Liver (tissue), 9 donors: ENCODE results near the gene TM9SF1. TPM values are rescaled to one million over a fixed set of nuclear protein-coding genes. Genes with fewer than 3 reads are reported as not detected.

ENCODE experiments used
- DNase-seq: peaks from one replicate; pipeline ENCODE4 v3.0.0-alpha.2; 2017; ENCODE audit warnings: low spot score
- H3K27ac ChIP-seq, 2 donors: one replicate each; pipeline ENCODE4 v1.7.0; 2013; ENCODE audit warnings: inconsistent platforms in 2 of 2, low read length in 2 of 2, control low read depth in 1 of 2, low read depth in 1 of 2, mild to moderate bottlenecking in 1 of 2
- H3K27me3 ChIP-seq, 4 donors: one replicate each; pipeline versions ENCODE4 v1.6.1 to v1.7.0; 2013; ENCODE audit warnings: low read length in 3 of 4, inconsistent platforms in 1 of 4, mild to moderate bottlenecking in 1 of 4, moderate library complexity in 1 of 4; ENCODE audit not compliant: control insufficient read depth in 4 of 4, insufficient read depth in 4 of 4
- H3K36me3 ChIP-seq, 4 donors: one replicate each; pipeline versions ENCODE4 v1.6.1 to v1.7.0; 2013; ENCODE audit warnings: low read length in 3 of 4, mild to moderate bottlenecking in 3 of 4, low read depth in 1 of 4, moderate library complexity in 1 of 4; ENCODE audit not compliant: control insufficient read depth in 4 of 4, insufficient read depth in 3 of 4
- H3K4me1 ChIP-seq, 4 donors: one replicate each; pipeline versions ENCODE4 v1.6.1 to v1.7.0; 2013; ENCODE audit warnings: low read length in 3 of 4, mild to moderate bottlenecking in 3 of 4, moderate library complexity in 1 of 4; ENCODE audit not compliant: control insufficient read depth in 4 of 4, insufficient read depth in 4 of 4
- H3K4me3 ChIP-seq, 3 donors: one replicate each; pipeline versions ENCODE4 v1.6.1 to v1.7.0; 2013; ENCODE audit warnings: low read length in 3 of 3, control low read depth in 1 of 3, low read depth in 1 of 3, mild to moderate bottlenecking in 1 of 3
- H3K9ac ChIP-seq, 2 donors: one replicate each; pipeline ENCODE4 v1.7.0; 2013; ENCODE audit warnings: low read length in 2 of 2, mild to moderate bottlenecking in 2 of 2, moderate library complexity in 2 of 2, control low read depth in 1 of 2, low read depth in 1 of 2
- H3K9me3 ChIP-seq, 4 donors: one replicate each; pipeline versions ENCODE4 v1.6.1 to v1.7.0; 2013; ENCODE audit warnings: low read length in 3 of 4; ENCODE audit not compliant: control insufficient read depth in 4 of 4
- ATF3 ChIP-seq: IDR thresholded peaks from 2 replicates; pipeline ENCODE4 v1.6.1; 2016; ENCODE audit warnings: antibody characterized with exemption
- EGR1 ChIP-seq, 2 donors: IDR thresholded peaks; 2 replicates each; pipeline ENCODE4 v1.6.1; 2016 to 2018; ENCODE audit warnings: antibody characterized with exemption in 2 of 2, low read depth in 2 of 2
- FOXA1 ChIP-seq: IDR thresholded peaks from 2 replicates; pipeline ENCODE4 v1.6.1; 2016; ENCODE audit warnings: antibody characterized with exemption
- FOXA2 ChIP-seq: IDR thresholded peaks from 2 replicates; pipeline ENCODE4 v1.6.1; 2016; ENCODE audit warnings: antibody characterized with exemption
- GABPA ChIP-seq, 2 donors: IDR thresholded peaks in 1 of 2; conservative IDR thresholded peaks in 1 of 2; 2 replicates each; pipeline ENCODE4 v1.6.1; 2016; ENCODE audit warnings: antibody characterized with exemption in 2 of 2, mild to moderate bottlenecking in 1 of 2, moderate library complexity in 1 of 2
- HNF4A ChIP-seq, 2 donors: conservative IDR thresholded peaks; 2 replicates each; pipeline ENCODE4 v1.6.1; 2016; ENCODE audit warnings: antibody characterized with exemption in 2 of 2, mild to moderate bottlenecking in 2 of 2
- HNF4G ChIP-seq: IDR thresholded peaks from 2 replicates; pipeline ENCODE4 v1.6.1; 2016; ENCODE audit warnings: antibody characterized with exemption
- JUND ChIP-seq, 2 donors: IDR thresholded peaks; 2 replicates each; pipeline ENCODE4 v1.6.1; 2016; ENCODE audit warnings: antibody characterized with exemption in 2 of 2
- MAX ChIP-seq: IDR thresholded peaks from 2 replicates; pipeline ENCODE4 v1.6.1; 2016; ENCODE audit warnings: antibody characterized with exemption
- NR2F2 ChIP-seq: IDR thresholded peaks from 2 replicates; pipeline ENCODE4 v1.6.1; 2016; ENCODE audit warnings: antibody characterized with exemption
- RAD21 ChIP-seq, 2 donors: IDR thresholded peaks; 2 replicates each; pipeline ENCODE4 v1.6.1; 2016; ENCODE audit warnings: antibody characterized with exemption in 2 of 2, mild to moderate bottlenecking in 2 of 2
- RXRA ChIP-seq, 2 donors: IDR thresholded peaks; 2 replicates each; pipeline ENCODE4 v1.6.1; 2017 to 2018; ENCODE audit warnings: antibody characterized with exemption in 2 of 2, mild to moderate bottlenecking in 1 of 2
- SP1 ChIP-seq: IDR thresholded peaks from 2 replicates; pipeline ENCODE4 v1.6.1; 2018; ENCODE audit warnings: antibody characterized with exemption, mild to moderate bottlenecking
- TAF1 ChIP-seq: conservative IDR thresholded peaks from 2 replicates; pipeline ENCODE4 v1.6.1; 2016; ENCODE audit warnings: antibody characterized with exemption, mild to moderate bottlenecking
- YY1 ChIP-seq: IDR thresholded peaks from 2 replicates; pipeline ENCODE4 v1.6.1; 2016; ENCODE audit warnings: antibody characterized with exemption, mild to moderate bottlenecking
- ZBTB33 ChIP-seq: IDR thresholded peaks from 2 replicates; pipeline ENCODE4 v1.6.1; 2016; ENCODE audit warnings: antibody characterized with exemption
- WGBS: extraction: QIAGEN DNeasy Blood & Tissue Kit; methylation state at CpG from one replicate; pipeline ENCODE4 v1.1.7; 2013; 5-methylcytosine and 5-hydroxymethylcytosine counted together
- polyA plus RNA-seq, 2 donors: library from polyadenylated mRNA; stranded (reverse) in 1 of 2; unstranded in 1 of 2; fragments of 200-250 nt in 1 of 2; fragments of >200 nt in 1 of 2; fragmentation: Nextera tagmentation in 1 of 2; extraction: Ambion mirVana in 1 of 2; gene quantifications; one replicate each; pipeline versions ENCODE4 v1.2.1 to v1.2.3, GENCODE V29; 2013 to 2015
- total RNA-seq, 2 donors: library from RNA; depleted of rRNA; stranded (reverse); fragments of >200 nt; gene quantifications; one replicate each; pipeline ENCODE4 v1.2.3, GENCODE V29; 2014
- TF ChIP-seq, protein P1 (sequence below): IDR thresholded peaks from 2 replicates; pipeline ENCODE4 v1.6.1; 2016; ENCODE audit warnings: antibody characterized with exemption, mild to moderate bottlenecking
- TF ChIP-seq, protein P2 (sequence below): fragments of 150-350 bp; IDR thresholded peaks from 2 replicates; pipeline ENCODE4 v1.5.1; 2017; ENCODE audit warnings: improper control_type of control experiment, low read depth, low read length; ENCODE audit not compliant: missing input control
- donor health status: healthy.
- donor health status: healthy.
- donor health status: healthy.
- donor health status: healthy.
- donor health status: healthy.

TM9SF1 gene
- total and polyA plus RNA-seq, 4 donors: 27.5 to 76.2 (median 38.5) TPM

DNA sequence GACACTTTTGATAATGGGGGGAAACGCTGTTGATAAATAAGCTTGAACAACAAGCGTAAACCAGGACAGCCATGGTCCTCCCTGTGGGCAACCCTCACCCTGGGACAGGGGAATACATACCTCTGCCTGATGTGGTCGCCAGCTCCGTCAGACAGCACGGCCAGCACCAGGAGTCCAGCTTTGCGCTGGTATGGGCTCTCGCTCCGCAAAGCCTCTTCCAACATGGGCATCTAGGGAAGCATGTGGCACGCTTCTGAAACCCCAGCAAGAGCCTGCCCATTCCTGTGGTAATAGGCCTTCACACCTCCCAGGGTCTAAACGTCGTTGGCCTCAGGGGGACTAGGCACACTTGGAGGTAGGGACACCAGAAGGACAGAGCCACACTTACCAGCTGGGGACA lies 9.5 kb downstream of the TM9SF1 start:
- TF ChIP-seq YY1 (no peak), SP1 (no peak), MAX (no peak), GABPA (IDR thresholded peaks at IDR 0.05 in 1 of 2, conservative IDR thresholded peaks at IDR 0.05 in 1 of 2) (no peak), HNF4A (conservative IDR thresholded peaks at IDR 0.05) (no peak), NR2F2 (no peak), ATF3 (no peak), RXRA (IDR thresholded peaks at IDR 0.05) (no peak), HNF4G (no peak), TAF1 (no peak), RAD21 (IDR thresholded peaks at IDR 0.05) (no peak)
- TF ChIP-seq, protein P1, sequence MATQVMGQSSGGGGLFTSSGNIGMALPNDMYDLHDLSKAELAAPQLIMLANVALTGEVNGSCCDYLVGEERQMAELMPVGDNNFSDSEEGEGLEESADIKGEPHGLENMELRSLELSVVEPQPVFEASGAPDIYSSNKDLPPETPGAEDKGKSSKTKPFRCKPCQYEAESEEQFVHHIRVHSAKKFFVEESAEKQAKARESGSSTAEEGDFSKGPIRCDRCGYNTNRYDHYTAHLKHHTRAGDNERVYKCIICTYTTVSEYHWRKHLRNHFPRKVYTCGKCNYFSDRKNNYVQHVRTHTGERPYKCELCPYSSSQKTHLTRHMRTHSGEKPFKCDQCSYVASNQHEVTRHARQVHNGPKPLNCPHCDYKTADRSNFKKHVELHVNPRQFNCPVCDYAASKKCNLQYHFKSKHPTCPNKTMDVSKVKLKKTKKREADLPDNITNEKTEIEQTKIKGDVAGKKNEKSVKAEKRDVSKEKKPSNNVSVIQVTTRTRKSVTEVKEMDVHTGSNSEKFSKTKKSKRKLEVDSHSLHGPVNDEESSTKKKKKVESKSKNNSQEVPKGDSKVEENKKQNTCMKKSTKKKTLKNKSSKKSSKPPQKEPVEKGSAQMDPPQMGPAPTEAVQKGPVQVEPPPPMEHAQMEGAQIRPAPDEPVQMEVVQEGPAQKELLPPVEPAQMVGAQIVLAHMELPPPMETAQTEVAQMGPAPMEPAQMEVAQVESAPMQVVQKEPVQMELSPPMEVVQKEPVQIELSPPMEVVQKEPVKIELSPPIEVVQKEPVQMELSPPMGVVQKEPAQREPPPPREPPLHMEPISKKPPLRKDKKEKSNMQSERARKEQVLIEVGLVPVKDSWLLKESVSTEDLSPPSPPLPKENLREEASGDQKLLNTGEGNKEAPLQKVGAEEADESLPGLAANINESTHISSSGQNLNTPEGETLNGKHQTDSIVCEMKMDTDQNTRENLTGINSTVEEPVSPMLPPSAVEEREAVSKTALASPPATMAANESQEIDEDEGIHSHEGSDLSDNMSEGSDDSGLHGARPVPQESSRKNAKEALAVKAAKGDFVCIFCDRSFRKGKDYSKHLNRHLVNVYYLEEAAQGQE: no peak
- peaks cover 15 to 60% (median 20%) of the 10 kb centered on the region in 4 donors for H3K36me3 ChIP-seq

GRCh38 chr14:24185026-24185425 lies 10.2 kb downstream of the TM9SF1 start:
- no peak overlapping the region for H3K27ac ChIP-seq
- H3K27me3 ChIP-seq: no peaks in the 10 kb centered on the region
- no peak overlapping the region for H3K9ac ChIP-seq
- peaks cover 15 to 61% (median 21%) of the 10 kb centered on the region in 4 donors for H3K36me3 ChIP-seq
- 95% methylated on average over 7 of the region's 7 CpGs for WGBS
- H3K9me3 ChIP-seq: no peaks in the 10 kb centered on the region
- DNase-seq: no peak
- no peak for TF ChIP-seq ZBTB33
- no peak for TF ChIP-seq HNF4A (conservative IDR thresholded peaks at IDR 0.05)
- TF ChIP-seq ATF3: no peak
- TF ChIP-seq GABPA (IDR thresholded peaks at IDR 0.05 in 1 of 2, conservative IDR thresholded peaks at IDR 0.05 in 1 of 2): no peak
- no peak for TF ChIP-seq HNF4G
- no peak for TF ChIP-seq FOXA2
- TF ChIP-seq FOXA1: no peak
- TF ChIP-seq YY1: no peak
- TF ChIP-seq JUND (IDR thresholded peaks at IDR 0.05): no peak
- no peak for TF ChIP-seq RAD21 (IDR thresholded peaks at IDR 0.05)
- no peak for TF ChIP-seq RXRA (IDR thresholded peaks at IDR 0.05)
- no peak for TF ChIP-seq EGR1 (IDR thresholded peaks at IDR 0.05; ENCODE audit: low read depth in 2 of 2)
- TF ChIP-seq MAX: no peak
- TF ChIP-seq, protein P2, sequence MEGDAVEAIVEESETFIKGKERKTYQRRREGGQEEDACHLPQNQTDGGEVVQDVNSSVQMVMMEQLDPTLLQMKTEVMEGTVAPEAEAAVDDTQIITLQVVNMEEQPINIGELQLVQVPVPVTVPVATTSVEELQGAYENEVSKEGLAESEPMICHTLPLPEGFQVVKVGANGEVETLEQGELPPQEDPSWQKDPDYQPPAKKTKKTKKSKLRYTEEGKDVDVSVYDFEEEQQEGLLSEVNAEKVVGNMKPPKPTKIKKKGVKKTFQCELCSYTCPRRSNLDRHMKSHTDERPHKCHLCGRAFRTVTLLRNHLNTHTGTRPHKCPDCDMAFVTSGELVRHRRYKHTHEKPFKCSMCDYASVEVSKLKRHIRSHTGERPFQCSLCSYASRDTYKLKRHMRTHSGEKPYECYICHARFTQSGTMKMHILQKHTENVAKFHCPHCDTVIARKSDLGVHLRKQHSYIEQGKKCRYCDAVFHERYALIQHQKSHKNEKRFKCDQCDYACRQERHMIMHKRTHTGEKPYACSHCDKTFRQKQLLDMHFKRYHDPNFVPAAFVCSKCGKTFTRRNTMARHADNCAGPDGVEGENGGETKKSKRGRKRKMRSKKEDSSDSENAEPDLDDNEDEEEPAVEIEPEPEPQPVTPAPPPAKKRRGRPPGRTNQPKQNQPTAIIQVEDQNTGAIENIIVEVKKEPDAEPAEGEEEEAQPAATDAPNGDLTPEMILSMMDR: no peak
- no peak for TF ChIP-seq NR2F2
- no peak for TF ChIP-seq TAF1
- TF ChIP-seq, protein P1: no peak
- peaks cover 5 to 26% (median 14%) of the 10 kb centered on the region in 4 donors for H3K4me1 ChIP-seq
- H3K4me3 ChIP-seq: no peak overlapping the region

More for the DNA sequence above, 9.5 kb downstream of the TM9SF1 start:
- H3K9ac ChIP-seq: no peak overlapping the region
- no peak for DNase-seq
- 94% methylated on average over 11 of the region's 11 CpGs for WGBS
- H3K9me3 ChIP-seq: no peaks in the 10 kb centered on the region
- no peak overlapping the region for H3K27ac ChIP-seq
- no peak overlapping the region for H3K4me3 ChIP-seq
- peaks cover 5 to 19% (median 11%) of the 10 kb centered on the region in 4 donors for H3K4me1 ChIP-seq
- no peaks in the 10 kb centered on the region for H3K27me3 ChIP-seq
